Effector CD4-positive, alpha-beta T cell (primary cell): Measurements from ENCODE around the gene PRG3. TPM values are rescaled to one million over a fixed set of nuclear protein-coding genes. Genes with fewer than 3 reads are reported as not detected.

Experiments used
- DNase-seq: peaks from one replicate; pipeline ENCODE4 v3.0.0-alpha.2; 2020
- total RNA-seq: gene quantifications from one replicate; lab custom pipeline; 2026; lab: John Stamatoyannopoulos, UW

PRG3 gene, protein sequence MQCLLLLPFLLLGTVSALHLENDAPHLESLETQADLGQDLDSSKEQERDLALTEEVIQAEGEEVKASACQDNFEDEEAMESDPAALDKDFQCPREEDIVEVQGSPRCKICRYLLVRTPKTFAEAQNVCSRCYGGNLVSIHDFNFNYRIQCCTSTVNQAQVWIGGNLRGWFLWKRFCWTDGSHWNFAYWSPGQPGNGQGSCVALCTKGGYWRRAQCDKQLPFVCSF
- total RNA-seq, result not detected

DNA sequence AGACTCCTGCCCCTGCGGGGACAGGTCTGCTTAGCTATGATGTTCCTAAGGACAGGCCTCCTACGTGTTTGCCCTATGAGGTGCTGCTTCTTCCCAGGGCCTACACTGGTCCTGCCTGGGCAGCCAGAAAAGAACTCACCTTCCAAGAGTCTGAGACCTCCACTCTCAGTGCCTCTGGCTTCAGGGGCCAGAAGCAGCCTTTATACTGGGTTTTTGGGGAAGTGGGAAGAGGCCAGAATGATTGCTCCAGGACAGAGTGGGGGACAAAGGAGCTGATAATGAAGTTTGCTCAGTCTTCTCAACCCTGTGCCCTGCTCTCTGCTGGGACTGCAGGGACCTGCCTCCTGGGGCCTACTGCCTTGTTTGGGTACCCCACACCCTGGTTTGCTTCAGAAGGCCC, at the start of gene PRG3:
Gene PRG3, minus strand, starts transcription at position 176 of the 400 bp plus-strand sequence. CDS start 442 bp downstream, outside the sequence.
- DNase-seq, result no peak

DNA sequence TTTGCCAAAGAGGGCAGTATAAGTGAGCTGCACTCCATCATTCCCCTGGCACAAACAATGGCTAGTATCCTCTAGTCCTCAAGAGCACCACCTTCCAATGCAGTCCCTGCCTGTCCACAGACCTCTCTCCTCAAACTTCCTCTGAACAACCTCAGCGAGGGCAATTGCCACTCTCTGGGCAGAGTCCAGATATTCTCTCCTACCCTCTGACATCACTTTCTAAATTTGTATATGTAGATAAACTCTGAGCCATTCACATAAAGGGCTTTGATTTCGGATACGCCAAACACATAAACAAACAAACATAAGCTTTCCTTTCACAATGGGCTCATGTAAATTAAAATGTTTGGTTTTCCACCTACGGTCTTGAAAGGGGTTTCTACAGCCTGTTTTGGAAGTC, 49.0 kb upstream of the PRG3 start:
- DNase-seq, result no peak

DNA sequence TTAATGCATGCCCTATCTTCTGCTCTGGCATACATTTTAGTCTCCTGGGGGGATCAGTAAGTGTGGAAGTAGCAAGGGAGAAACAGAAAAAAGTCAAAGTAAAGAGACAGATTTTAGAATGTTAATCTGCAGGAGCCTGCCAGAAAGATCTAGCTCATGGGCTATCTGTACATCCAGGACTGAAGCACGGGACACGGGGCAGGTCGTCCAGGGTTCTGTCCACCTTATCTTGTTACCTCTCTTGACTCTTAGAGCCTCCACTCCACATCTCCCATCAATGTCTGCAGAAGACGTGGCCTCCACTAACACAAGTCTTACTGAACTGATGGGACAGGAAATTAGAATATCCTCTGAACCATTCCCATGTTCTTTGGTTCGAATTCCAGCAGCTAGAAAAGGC, 47.7 kb upstream of the PRG3 start:
- no peak for DNase-seq

DNA sequence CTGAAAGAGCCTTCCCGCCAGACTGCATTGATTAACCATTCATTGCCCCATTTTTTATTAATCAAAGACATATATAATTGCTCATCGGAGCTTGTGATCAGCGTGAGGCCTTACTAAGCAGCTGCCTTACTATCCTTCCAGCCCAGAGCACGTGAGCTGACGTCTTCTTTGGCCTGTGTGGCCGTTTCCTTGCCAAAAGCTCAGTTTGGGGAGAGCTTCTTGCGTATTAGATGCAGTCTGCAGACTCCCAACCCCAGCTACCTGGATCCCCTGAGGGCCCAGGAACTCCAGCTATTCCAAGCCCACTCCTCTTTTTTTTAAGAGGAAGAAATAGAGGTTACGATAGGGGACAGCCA, 46.8 kb upstream of the PRG3 start:
- no peak for DNase-seq

DNA sequence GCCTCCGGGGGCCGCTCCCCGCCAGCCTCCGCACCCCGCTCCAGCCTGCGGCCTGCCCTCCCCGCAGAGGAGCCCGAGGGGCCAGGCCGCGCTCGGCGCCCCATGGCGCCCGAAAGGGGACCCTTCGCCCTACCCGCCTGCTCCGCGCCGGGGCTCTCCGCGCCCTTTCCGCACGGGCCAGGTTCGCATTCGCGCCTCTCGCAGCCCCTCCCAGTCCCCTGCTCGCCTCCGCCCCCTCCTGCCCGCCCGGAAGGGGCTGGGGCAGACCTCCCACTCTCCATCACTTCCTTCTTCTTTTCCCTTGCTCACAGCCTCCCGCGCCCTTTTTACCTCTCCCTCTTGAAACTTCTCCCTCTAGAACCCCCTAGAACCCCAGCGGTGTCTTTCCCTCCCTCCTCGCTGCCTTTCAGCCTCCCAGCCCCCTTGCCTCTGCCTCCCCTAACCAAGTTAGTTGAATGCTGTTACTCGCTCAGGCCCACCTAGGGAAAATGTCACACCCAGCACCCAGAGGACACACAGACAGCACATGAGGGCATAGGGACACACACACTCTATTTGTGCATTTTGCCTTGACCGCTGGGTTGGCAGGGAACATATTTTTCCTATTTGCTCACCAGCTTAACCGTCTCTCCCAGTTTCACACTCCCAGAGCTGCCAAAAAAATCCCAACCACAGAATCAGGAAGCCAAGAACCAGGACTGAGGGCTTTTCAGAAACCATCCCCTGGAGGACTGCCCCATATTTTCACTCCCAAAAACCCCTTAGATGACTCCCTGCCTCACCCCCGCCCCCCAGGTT, 46.2 kb upstream of the PRG3 start, which contains the start of gene SLC43A3:
Gene SLC43A3, minus strand, starts transcription at position 193 of the 798 bp plus-strand sequence. CDS start 949 bp downstream, outside the sequence.
- DNase-seq, result peak; percentile 34

DNA sequence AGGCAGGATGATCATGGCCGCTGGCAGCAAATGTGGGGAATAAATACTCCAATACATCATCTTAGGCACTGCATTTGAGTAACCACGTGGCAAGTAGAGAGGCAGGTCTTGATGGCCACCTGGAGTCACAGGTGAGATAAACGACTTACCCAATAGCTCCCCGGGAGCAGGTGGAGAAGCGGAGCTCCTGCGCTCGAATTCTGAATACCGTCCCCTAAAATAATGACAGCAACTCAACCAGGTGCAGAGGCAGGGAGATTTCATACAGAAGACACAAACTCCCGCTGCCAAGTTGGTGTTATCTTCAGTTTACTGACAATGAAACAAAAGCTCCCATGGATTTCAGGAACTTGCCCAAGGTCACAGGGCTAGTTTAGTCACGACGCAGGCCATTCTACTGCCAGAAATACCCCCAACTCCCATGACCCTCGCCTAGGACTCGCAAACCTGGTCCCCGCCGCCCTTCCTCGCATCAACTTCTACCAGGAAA, 45.5 kb upstream of the PRG3 start:
- no peak for DNase-seq

DNA sequence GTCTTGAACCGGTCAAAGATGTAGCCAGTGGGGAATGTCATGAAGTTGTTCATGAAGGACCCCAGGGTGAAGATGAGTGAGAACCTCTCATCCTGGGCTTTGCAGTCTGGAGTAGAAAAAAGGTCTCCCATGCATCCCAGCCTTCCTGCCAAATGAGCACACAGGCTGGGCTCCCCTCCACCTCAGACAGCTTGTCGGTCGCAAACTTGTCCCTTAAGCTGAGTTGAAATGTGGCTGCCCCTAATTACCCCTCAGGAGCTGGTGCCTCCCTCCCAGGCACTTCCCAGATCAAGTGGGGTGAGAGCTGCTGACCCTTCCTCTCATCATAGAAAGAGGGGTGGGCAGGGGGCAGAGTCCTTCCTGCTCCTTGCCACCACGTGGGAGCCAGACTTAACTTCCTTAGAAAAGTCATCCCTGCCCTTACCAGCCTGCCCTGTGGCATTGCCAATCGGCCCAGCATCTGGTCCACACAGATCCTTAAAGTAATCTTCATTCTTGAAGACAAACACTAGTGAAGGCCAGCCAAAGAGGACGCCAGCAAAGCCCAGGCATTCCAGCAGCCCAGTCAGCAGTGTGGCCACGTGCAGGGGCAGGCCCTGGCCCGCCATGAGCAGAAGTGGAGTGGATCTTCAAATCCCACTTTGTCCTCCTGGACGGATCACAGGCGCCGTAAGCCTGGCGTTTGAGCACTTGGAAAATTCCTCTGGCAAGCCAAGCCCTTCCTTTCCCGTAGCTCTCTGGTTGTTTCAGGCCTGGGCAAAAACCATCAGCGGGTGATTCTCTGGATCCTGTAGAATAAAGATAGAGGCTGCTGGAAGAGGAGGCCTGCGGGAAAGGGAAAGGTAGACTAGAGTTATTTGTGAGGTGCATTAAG, 44.9 kb upstream of the PRG3 start:
- DNase-seq, result no peak

DNA sequence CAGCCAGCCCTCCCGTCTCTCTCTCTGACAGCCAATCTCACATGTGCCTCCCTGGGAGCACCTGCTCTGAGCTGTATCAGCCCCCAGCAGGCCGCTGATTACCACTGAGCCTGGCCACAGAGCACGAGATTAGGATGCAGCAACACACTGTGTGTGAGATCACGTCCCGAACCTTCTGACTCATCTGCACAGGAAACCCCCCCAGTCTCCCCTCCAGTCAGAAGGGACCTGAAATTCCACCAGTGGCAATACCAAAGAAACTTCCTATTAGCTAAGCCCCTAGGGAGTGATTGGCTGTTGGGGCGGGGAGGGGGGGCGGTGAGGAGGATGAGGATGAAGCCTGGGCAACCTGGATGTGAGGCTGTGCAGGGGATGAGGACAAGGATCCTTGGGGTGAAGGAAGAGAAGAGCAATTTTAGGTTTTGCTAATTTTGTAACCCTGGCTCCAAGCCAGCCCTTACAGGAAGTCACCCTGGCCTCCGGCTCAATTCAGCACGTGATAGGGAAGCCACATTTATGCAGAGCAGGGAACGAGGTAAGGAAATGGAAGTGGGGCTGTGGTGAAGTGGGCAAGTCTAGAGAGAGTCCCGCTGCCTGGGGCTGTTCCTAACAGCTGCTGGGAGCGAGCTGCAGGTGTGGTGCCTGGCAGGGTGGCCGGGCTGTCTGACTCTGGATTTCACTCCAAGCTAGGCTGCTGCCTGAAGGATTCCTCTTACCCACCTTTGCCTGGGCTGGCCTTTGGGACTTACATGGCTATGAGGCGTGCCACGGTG, 44.0 kb upstream of the PRG3 start:
- peak; percentile 73 for DNase-seq

DNA sequence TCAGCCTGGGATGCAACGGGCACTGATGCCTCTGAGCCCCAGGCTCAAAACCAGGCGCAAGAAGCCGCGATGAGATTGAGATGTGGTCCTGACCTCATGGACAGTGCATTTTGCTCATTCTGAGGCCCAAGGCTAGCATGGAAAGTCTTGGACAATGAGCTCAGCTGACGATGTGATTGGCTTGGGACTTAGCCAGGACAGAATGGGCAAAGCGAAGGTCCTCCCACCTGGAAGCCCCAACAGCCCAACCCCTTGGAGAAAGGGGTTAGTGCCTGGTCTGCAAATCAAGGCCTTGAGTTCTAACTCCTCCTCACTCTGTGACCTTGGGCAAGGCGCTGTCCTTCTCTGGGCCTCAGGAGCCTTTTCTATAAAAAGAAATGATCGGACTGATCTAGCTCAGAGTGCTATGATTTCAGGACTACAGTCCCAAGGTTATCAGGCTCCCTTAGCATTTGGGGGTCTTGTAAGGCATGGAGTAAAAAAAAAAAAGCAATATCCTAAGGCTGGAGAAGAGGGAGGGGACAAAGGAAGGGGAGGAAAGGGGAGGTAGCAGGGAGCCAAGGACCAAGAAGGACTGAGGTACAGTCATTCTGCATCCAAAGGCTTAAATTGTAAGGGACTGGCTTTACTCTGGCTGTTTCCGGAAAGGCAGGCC, 43.3 kb upstream of the PRG3 start:
- no peak for DNase-seq

DNA sequence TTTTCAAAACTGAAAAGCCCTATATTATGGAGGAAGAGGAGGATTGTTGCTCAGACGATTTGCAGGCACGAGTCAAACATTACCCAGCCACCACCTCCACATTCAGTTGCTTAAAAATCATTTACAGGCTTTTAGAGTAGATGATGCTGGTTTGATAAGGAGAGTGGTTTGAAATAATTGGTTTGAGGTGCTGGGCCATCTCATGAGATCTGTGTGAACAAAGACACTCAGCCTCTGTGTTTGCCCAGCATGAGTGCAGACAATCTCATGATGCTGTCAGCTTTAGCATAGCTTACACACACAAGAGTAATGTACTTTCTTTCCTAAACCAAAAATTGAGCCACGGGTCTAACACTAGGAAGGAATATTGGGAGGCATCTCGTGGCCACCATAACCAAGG, 41.7 kb upstream of the PRG3 start:
- DNase-seq, result no peak

DNA sequence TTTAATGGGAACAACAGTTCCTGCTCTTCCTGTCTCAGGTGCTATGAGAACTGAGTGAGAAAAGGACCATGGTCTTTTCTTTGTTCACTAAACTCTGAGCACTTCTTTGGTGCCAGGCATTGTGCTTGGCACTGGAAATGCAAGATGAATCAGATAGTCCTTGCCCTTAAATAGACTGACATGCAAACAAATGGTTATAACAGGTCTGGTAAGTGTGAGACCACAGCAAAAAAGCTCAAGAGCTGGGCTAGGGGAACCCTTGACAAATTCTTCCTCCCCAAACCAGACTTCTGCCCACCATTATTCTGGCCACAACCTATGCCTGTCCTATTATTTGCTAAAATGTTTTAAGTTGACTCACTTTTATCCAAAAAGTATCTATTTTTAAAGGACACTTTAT, 40.9 kb upstream of the PRG3 start:
- no peak for DNase-seq

DNA sequence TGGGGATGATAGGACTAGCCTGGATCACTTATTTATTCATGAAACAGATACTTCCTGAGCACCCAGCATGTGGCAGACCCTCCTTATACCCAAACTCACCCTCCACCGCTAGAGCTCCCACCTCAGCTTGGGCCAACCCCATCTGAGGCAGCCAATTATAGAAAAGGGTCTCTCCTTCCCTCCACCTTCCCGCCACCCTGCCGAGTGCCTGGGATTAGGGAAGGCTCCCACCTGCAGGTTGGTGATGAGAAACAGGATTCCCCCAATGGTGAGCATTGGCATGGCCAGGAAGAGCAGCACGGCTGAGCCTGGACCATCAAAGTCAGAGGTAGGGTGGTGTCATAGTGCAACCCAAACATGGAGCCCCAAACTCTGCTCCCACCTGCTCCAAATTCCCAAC, 40.1 kb upstream of the PRG3 start:
- DNase-seq, result no peak

DNA sequence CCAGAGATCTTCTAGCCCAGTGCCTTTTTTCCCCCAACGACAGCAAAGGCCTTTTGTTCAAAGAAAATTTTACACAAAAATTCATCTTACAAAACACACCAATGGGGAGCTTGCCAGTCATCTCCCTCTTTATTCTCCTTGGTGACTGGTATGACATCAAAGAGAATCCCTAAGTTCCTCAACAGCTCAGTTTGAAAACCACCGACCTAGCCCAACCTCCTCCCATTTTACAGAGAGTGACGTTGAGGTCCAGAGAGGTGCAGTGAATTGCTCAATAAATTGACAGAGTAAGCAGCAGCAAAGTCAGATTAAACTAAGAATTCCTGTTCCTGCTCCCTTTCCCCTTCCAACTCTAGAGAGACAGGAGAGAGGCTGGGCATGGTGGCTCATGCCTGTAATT, 38.2 kb upstream of the PRG3 start:
- no peak for DNase-seq

DNA sequence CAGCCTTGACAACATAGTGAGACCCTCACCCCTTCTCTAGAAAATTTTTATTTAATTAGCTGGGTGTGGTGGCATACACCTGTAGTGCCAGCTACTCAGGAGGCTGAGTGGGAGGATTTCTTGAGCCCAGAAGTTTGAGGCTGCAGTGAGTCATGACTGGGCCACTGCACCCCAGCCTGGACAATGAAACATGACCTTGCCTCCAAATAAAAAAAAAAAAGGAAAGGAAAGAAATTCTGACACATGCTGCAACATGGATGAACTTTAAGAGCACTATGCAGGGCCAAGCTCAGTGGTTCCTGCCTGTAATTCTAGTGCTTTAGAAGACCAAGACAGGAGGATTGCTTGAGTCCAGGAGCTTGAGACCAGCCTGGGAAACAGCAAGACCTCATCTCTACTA, 37.2 kb upstream of the PRG3 start:
- no peak for DNase-seq

DNA sequence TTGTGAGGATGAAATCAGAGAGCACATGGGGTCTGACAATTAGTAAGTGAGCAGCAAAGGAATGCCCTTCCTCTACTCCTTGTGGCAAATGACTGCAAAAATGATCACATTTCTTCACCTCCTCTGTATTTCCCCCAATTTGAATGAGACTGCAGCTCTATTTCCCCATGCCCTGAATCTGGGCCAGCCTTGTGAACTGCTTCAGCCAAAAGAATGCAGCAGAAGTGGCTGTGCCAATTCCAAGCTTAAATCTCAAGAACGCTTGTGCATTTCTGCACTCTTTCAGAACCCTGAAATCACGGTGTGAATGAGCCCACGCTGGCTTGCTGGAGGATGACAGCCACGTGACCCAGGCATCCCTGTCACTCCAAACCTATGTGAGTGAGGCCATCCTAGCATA, 36.1 kb upstream of the PRG3 start:
- no peak for DNase-seq

DNA sequence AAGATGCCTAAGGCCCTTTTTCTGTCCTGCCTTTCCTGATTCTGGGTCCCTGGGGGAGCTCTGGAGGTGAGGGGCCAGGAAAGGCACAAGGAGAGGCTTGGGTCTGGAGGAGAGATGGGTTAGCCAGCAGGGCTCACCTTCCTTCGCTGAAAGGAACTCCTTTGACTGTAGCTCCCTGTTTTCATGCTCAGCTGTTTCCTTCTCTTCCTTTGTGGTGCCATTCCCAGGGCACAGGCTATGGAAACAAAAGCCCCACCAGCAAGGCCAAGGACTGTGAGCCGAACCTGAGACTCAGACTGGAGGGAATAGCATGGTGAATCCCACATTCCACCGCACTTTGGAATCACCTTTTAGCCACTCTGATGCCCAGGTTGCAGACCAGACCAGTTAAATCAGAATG, 35.5 kb upstream of the PRG3 start:
- no peak for DNase-seq

DNA sequence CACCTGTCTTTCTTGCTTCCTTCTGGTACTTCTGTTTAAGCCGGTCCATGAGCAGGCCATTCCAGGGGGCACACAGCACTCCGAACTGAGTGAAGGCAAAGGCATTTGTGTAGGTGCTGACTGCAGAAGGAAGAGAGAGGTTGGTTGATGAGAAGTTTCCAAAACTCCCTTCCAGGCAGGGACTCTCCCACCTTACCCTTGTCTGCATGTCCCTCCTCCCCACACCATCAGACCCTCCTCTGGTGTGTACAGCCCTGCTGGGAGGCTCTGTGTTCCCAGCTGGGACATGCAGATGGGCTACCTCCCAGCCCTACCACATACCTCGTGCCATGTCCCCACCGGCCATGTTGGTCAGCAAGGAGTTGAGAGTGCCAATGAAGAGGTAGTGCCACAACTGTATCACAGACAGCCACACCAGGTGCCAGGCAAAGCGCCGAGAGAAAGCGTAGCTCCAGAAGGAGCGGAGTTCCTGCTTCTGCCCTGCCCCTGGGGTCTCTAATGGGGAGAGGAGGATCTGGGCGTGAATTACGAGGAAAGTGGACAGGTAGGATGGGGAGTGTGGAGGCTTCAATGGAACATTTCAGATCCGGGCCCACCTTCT, 33.8 kb upstream of the PRG3 start:
- no peak for DNase-seq

DNA sequence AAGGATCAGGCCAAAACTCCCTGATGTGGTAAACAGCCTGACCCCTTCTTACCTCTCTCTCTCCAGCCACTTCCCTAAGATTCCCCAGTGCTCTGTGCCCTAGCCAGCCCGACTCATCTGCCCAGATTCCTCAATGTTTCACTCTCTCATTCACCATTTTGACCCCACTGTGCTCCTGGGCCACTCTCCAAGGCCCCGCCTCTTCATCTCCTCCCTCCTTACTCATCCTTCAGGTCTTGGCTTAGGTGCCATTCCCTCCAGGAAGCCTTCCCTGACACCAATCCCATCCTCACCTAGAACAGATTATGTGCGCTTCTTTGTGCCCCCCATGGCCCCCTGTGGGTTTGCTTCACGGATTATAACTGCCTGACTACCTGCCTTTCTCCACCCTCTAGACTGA, 32.7 kb upstream of the PRG3 start:
- no peak for DNase-seq

DNA sequence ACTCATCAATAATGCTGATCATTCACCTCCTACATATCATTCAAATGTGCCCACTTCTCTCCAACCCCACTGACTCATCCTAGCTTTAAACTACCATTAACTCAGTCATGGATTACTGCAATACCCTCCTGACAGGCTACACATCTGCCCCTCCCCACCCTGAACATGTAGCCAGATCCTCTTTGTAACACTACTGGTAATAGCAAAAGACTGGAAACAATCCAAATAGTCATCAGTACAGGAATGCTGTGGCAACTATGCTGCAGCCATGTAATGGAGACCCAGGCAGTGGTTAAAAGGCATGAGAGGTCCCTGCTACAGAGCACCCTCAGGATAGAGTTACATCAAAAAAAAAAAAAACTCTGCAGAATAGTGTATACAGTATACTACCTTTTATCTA, 29.3 kb upstream of the PRG3 start:
- DNase-seq, result no peak

DNA sequence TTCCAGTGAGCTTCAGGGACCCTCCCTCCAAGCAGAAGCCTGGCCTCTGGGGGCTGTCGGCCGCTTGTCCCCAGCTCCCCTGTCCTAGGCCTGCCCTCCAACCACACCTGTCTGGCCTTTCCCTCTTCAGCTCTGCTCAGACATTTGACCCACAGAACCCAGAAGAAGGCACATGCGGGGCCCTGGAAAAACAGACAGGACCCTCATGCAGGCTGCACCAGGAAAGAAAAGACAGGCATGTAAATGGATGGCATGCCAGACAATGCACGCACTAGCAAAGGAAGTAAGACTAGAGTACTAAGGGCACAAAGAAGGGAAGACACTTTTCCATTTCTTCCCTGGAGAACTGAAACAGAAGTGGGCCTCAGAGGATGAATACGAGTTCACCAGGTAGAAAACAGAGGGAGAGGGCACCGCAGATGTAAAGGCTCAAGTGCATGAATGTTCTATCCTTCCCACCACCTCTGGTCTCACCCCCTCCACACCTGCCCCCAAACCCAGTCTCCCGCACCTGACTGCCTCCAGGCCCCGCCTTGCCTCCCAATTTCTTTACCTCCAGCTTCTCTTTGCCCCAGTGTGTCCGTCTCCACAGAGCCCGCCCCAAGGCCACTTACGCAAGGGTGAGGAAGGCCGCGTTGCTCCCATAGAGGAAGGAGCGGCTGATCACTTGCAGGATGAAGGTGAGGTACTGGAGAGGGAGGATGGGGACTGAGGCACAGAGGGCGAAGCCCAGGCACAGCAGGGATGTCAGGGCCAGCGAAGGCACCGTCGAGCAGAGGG, 28.6 kb upstream of the PRG3 start:
- DNase-seq, result no peak

DNA sequence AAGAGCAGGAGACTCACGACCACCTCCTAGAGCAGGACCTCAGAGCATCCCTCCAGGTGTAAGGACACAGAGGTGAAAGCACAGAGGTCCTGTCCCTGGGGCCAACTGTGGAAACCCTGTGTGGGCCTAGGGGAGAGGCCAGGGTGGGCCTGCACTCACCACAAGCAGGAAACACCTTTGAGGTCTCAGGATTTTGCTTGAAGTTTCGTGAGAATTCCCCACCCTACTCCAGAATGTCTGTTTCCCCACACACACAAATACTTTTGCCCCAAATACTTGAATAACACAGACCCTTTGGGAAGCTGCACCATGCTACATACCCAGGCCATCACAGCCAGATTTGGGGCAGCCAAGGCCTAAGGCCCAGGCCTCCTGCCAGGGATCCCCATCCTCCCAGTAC, 27.8 kb upstream of the PRG3 start:
- DNase-seq, result no peak
